H1 (cell line): Measurements from ENCODE around the gene NETO1. TPM values are rescaled to one million over a fixed set of nuclear protein-coding genes. Genes with fewer than 3 reads are reported as not detected.

Experiments
- CTCF ChIA-PET: fragments of 300-600 bp; sonication (Branson Sonifier 250); formaldehyde crosslinking; loops from one replicate; lab custom pipeline; 2021; ENCODE audit not compliant: partially characterized antibody; lab: Charles Lee
- POLR2A ChIA-PET: fragments of 300-600 bp; sonication (Branson Sonifier 250); formaldehyde crosslinking; loops from one replicate; lab custom pipeline; 2021; ENCODE audit warnings: inconsistent platforms; ENCODE audit not compliant: partially characterized antibody; lab: Charles Lee
- DNase-seq, 2 experiments: peaks; one replicate each; pipeline versions ENCODE4 v3.0.0 to v3.0.0-alpha.2; 2010 to 2022; ENCODE audit warnings: low spot score in 2 of 2, low read depth in 1 of 2, mixed read lengths in 1 of 2
- FAIRE-seq: peaks from 2 replicates; lab custom pipeline; 2011; peaks lifted over from hg19 to GRCh38; lab: Jason Lieb, UNC
- H2AFZ ChIP-seq: 2 replicates; pipeline ENCODE4 v1.8.1; 2012; ENCODE audit warnings: low read length, inconsistent platforms
- H2AK5ac ChIP-seq: 2 replicates; pipeline ENCODE4 v1.6.1; 2013; ENCODE audit warnings: low read depth, low read length
- H2BK120ac ChIP-seq: replicated peaks from 2 replicates; pipeline ENCODE3; 2013; ENCODE audit warnings: low read depth, low read length, inconsistent platforms
- H2BK12ac ChIP-seq: 2 replicates; pipeline ENCODE4 v1.6.1; 2013; ENCODE audit warnings: low read depth, low read length
- H2BK15ac ChIP-seq: 2 replicates; pipeline ENCODE4 v1.6.1; 2013; ENCODE audit warnings: low read length
- H2BK20ac ChIP-seq: 2 replicates; pipeline ENCODE4 v1.6.1; 2013; ENCODE audit warnings: low read length
- H2BK5ac ChIP-seq: 2 replicates; pipeline ENCODE4 v1.6.1; 2013; ENCODE audit warnings: low read depth, low read length
- H3K14ac ChIP-seq: 2 replicates; pipeline ENCODE4 v1.6.1; 2013; ENCODE audit warnings: inconsistent platforms; ENCODE audit not compliant: insufficient read length
- H3K18ac ChIP-seq: 2 replicates; pipeline ENCODE4 v1.6.1; 2013; ENCODE audit warnings: low read length; ENCODE audit errors: extremely low read depth
- H3K23ac ChIP-seq: 2 replicates; pipeline ENCODE4 v1.6.1; 2013; ENCODE audit warnings: inconsistent platforms; ENCODE audit not compliant: insufficient read length
- H3K23me2 ChIP-seq: 2 replicates; pipeline ENCODE4 v1.6.1; 2013; ENCODE audit warnings: low read depth, low read length
- H3K27ac ChIP-seq: 2 replicates; pipeline ENCODE4 v1.6.1; 2011; ENCODE audit warnings: low read depth, low read length, inconsistent platforms
- H3K27me3 ChIP-seq, 4 experiments: replicated peaks in 1 of 4; 1 replicate in 1 of 4; 2 replicates in 3 of 4; pipeline versions ENCODE4 v1.6.1 to v1.8.1; 2011 to 2013; ENCODE audit warnings: low read length in 3 of 4, mild to moderate bottlenecking in 3 of 4, inconsistent platforms in 2 of 4, mixed read lengths in 2 of 4, moderate library complexity in 1 of 4; ENCODE audit not compliant: control insufficient read depth in 3 of 4, insufficient read depth in 3 of 4; ENCODE audit errors: extremely low read depth in 1 of 4
- H3K36me3 ChIP-seq, 4 experiments: 2 replicates each; pipeline versions ENCODE4 v1.6.1 to v1.8.1; 2011 to 2013; ENCODE audit warnings: mild to moderate bottlenecking in 4 of 4, low read length in 3 of 4, moderate library complexity in 2 of 4, control low read depth in 1 of 4, inconsistent platforms in 1 of 4; ENCODE audit not compliant: insufficient read depth in 4 of 4, control insufficient read depth in 2 of 4
- H3K4ac ChIP-seq: replicated peaks from 2 replicates; pipeline ENCODE3; 2013; ENCODE audit warnings: low read length, low read depth, mixed read lengths, inconsistent platforms; ENCODE audit not compliant: insufficient read length
- H3K4me1 ChIP-seq, 4 experiments: replicated peaks in 1 of 4; 1 replicate in 1 of 4; 2 replicates in 3 of 4; pipeline versions ENCODE4 v1.6.1 to v1.8.1; 2011 to 2013; ENCODE audit warnings: low read length in 3 of 4, inconsistent platforms in 2 of 4, mixed read lengths in 1 of 4; ENCODE audit not compliant: insufficient read depth in 4 of 4, control insufficient read depth in 3 of 4
- H3K4me2 ChIP-seq, 2 experiments: 2 replicates each; pipeline versions ENCODE4 v1.6.1 to v1.8.1; 2011 to 2013; ENCODE audit warnings: low read depth in 2 of 2, low read length in 2 of 2, control low read depth in 1 of 2, inconsistent platforms in 1 of 2, mild to moderate bottlenecking in 1 of 2; ENCODE audit not compliant: insufficient read depth in 1 of 2
- H3K4me3 ChIP-seq, 4 experiments: fragments of 200-600, 300-600 bp in 1 of 4; sonication (generic), shearing (Covaris generic), sonication (Bioruptor Twin) in 1 of 4; 2 replicates each; pipeline versions ENCODE4 v1.5.1 to v1.8.1; 2011 to 2016; ENCODE audit warnings: low read length in 4 of 4, low read depth in 3 of 4, control low read depth in 2 of 4, inconsistent platforms in 2 of 4, mild to moderate bottlenecking in 2 of 4, mixed read lengths in 1 of 4, moderate library complexity in 1 of 4; ENCODE audit not compliant: insufficient read depth in 2 of 4; ENCODE audit errors: extremely low read depth in 1 of 4
- H3K56ac ChIP-seq: replicated peaks from 2 replicates; pipeline ENCODE3; 2013; ENCODE audit warnings: low read depth, mild to moderate bottlenecking, mixed read lengths, low read length, inconsistent platforms; ENCODE audit not compliant: insufficient read length
- H3K79me1 ChIP-seq: 2 replicates; pipeline ENCODE4 v1.6.1; 2013; ENCODE audit warnings: low read depth, low read length, control low read depth
- H3K79me2 ChIP-seq, 2 experiments: 2 replicates each; pipeline versions ENCODE4 v1.6.1 to v1.8.1; 2012 to 2013; ENCODE audit warnings: low read length in 2 of 2, mild to moderate bottlenecking in 2 of 2, inconsistent platforms in 1 of 2; ENCODE audit not compliant: insufficient read depth in 2 of 2, control insufficient read depth in 1 of 2
- H3K9ac ChIP-seq, 4 experiments: replicated peaks in 1 of 4; 1 replicate in 1 of 4; 2 replicates in 3 of 4; pipeline versions ENCODE4 v1.6.1 to v1.8.1; 2011 to 2013; ENCODE audit warnings: low read depth in 3 of 4, low read length in 3 of 4, control low read depth in 2 of 4, mild to moderate bottlenecking in 2 of 4, moderate library complexity in 2 of 4, inconsistent platforms in 1 of 4; ENCODE audit errors: extremely low read depth in 1 of 4
- H3K9me3 ChIP-seq, 2 experiments: 2 replicates each; pipeline versions ENCODE4 v1.6.1 to v1.8.1; 2012 to 2013; ENCODE audit warnings: mild to moderate bottlenecking in 2 of 2, moderate library complexity in 2 of 2, control low read depth in 1 of 2, inconsistent platforms in 1 of 2, low read depth in 1 of 2, low read length in 1 of 2, mixed read lengths in 1 of 2; ENCODE audit not compliant: insufficient read depth in 2 of 2
- H4K20me1 ChIP-seq, 2 experiments: replicated peaks in 1 of 2; 2 replicates each; pipeline versions ENCODE3 to v1.8.1; 2011 to 2013; ENCODE audit warnings: inconsistent platforms in 2 of 2, low read length in 2 of 2, mild to moderate bottlenecking in 1 of 2; ENCODE audit not compliant: insufficient read depth in 2 of 2, control insufficient read depth in 1 of 2
- H4K5ac ChIP-seq: 2 replicates; pipeline ENCODE4 v1.6.1; 2013; ENCODE audit warnings: low read length, low read depth, mixed read lengths, inconsistent platforms; ENCODE audit not compliant: insufficient read length
- H4K8ac ChIP-seq: 2 replicates; pipeline ENCODE4 v1.8.0; 2013; ENCODE audit warnings: mild to moderate bottlenecking, moderate library complexity, low read length, inconsistent platforms; ENCODE audit not compliant: insufficient read depth; ENCODE audit errors: extremely low read depth
- H4K91ac ChIP-seq: replicated peaks from 2 replicates; pipeline ENCODE3; 2013; ENCODE audit warnings: low read length, mixed read lengths, inconsistent platforms; ENCODE audit not compliant: insufficient read length
- EP300 ChIP-seq, 2 experiments: IDR thresholded peaks; 1 replicate in 1 of 2; 2 replicates in 1 of 2; pipeline ENCODE4 v1.6.1; 2011 to 2012; ENCODE audit warnings: low read depth in 2 of 2, low read length in 2 of 2, mild to moderate bottlenecking in 2 of 2, borderline replicate concordance in 1 of 2, inconsistent platforms in 1 of 2, moderate library complexity in 1 of 2
- FOSL1 ChIP-seq: IDR thresholded peaks from 2 replicates; pipeline ENCODE4 v1.6.1; 2011; ENCODE audit warnings: mild to moderate bottlenecking, low read depth, low read length, moderate library complexity; ENCODE audit not compliant: insufficient read depth
- GTF2F1 ChIP-seq: IDR thresholded peaks from 2 replicates; pipeline ENCODE4 v1.6.1; 2012; ENCODE audit warnings: low read depth, low read length, improper control_type of control experiment, borderline replicate concordance
- POLR2A ChIP-seq, 2 experiments: IDR thresholded peaks; 1 replicate in 1 of 2; 2 replicates in 1 of 2; pipeline ENCODE4 v1.6.1; 2011; ENCODE audit warnings: low read depth in 2 of 2, low read length in 2 of 2, mild to moderate bottlenecking in 2 of 2; ENCODE audit errors: control extremely low read depth in 1 of 2
- RXRA ChIP-seq: IDR thresholded peaks from 2 replicates; pipeline ENCODE4 v1.6.1; 2011; ENCODE audit warnings: low read depth, mild to moderate bottlenecking, low read length, moderate library complexity; ENCODE audit not compliant: insufficient read depth
- SIRT6 ChIP-seq: IDR thresholded peaks from one replicate; pipeline ENCODE4 v1.7.1; 2012; ENCODE audit warnings: low read length, inconsistent platforms
- SP1 ChIP-seq: IDR thresholded peaks from 2 replicates; pipeline ENCODE4 v1.6.1; 2011; ENCODE audit warnings: low read depth, low read length
- SP2 ChIP-seq: IDR thresholded peaks from 2 replicates; pipeline ENCODE4 v1.6.1; 2012; ENCODE audit warnings: mild to moderate bottlenecking, low read length, inconsistent platforms
- TAF1 ChIP-seq: IDR thresholded peaks from 2 replicates; pipeline ENCODE4 v1.6.1; 2011; ENCODE audit warnings: mild to moderate bottlenecking, low read depth, low read length
- TAF7 ChIP-seq: optimal IDR thresholded peaks from 2 replicates; pipeline ENCODE3; 2011; ENCODE audit warnings: low read depth, mild to moderate bottlenecking, inconsistent platforms, low read length, moderate library complexity, borderline replicate concordance
- TCF12 ChIP-seq: IDR thresholded peaks from 2 replicates; pipeline ENCODE4 v1.6.1; 2011; ENCODE audit warnings: low read depth, mild to moderate bottlenecking, low read length
- WGBS, 2 experiments: shearing (Covaris generic) in 1 of 2; methylation state at CpG; one replicate each; pipeline versions ENCODE4 v1.1.6 to v1.1.7; 2013 to 2015; ENCODE audit warnings: low lambda C conversion rate in 2 of 2, mixed read lengths in 2 of 2, inconsistent platforms in 1 of 2, low coverage in 1 of 2, missing lambda C conversion rate in 1 of 2; ENCODE audit not compliant: insufficient replicate concordance in 2 of 2, insufficient coverage in 1 of 2, insufficient read length in 1 of 2; ENCODE audit errors: extremely low coverage in 1 of 2, missing lambda C conversion rate in 1 of 2; 5-methylcytosine and 5-hydroxymethylcytosine counted together
- polyA plus RNA-seq, 7 experiments: library from polyadenylated mRNA; depleted of rRNA in 3 of 7; stranded (reverse) in 5 of 7; unstranded in 2 of 7; fragments of >200 nt in 5 of 7; fragments of 200-250 nt in 2 of 7; gene quantifications; 1 replicate in 5 of 7; 2 replicates in 1 of 7; 4 replicates in 1 of 7; pipeline versions ENCODE4 v1.2.1 to v1.2.3, GENCODE V29; 2011 to 2013; ENCODE audit warnings: missing spikeins in 2 of 7, mixed read lengths in 2 of 7
- total RNA-seq: library from RNA; stranded (reverse); fragmentation: NEBNext Ultra II Directional; extraction: Animal tissue kit (Norgen Biotek cat#: 25700); gene quantifications from 2 replicates; pipeline ENCODE4 v1.2.1, GENCODE V29; 2021

Gene NETO1
- total and polyA plus RNA-seq, 2 of the 8 experiments (the other 6 are each of a cell fraction or from before 2014, with no cell fraction given) = 3.0 to 19.3 TPM

DNA sequence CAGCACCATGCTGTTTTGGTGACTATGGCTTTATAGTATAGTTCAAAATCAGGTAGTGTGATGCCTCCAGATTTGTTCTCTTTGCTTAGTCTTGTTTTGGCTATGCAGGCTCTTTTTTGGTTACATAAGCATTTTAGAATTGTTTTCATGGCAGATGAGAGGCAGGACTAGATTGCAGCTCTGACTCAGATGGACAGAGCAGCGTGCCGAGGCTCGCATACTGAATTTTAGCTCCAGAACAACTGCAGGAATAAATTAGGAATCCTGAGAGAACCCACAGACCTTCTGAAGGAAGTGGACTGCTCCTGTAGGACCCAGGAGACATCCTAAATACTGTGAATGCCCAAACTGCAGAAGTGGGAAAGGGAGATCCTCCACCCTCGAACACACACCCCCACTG lies 141.6 kb downstream of the NETO1 start:
- TF ChIP-seq POLR2A (IDR thresholded peaks at IDR 0.05; ENCODE audit: control extremely low read depth in 1 of 2, low read depth in 2 of 2, low read length in 2 of 2) = no peak
- no peak for TF ChIP-seq EP300 (IDR thresholded peaks at IDR 0.05; ENCODE audit: borderline replicate concordance in 1 of 2, low read depth in 2 of 2, low read length in 2 of 2)
- TF ChIP-seq SP1 = no peak
- no peak for TF ChIP-seq TAF1
- TF ChIP-seq TAF7 = no peak
- no peak for TF ChIP-seq FOSL1
- TF ChIP-seq SP2 = no peak
- no peak for TF ChIP-seq RXRA
- no peak for TF ChIP-seq TCF12
- TF ChIP-seq SIRT6 = no peak
- no peak for TF ChIP-seq GTF2F1
- no peak overlapping the region for H2BK20ac ChIP-seq
- H2BK120ac ChIP-seq = no peak overlapping the region
- no peaks in the 10 kb centered on the region for H3K23me2 ChIP-seq
- POLR2A ChIA-PET = no interaction called here
- no peaks in the 10 kb centered on the region for H3K36me3 ChIP-seq
- no peak overlapping the region for H2AK5ac ChIP-seq
- WGBS, 2 experiments = 98% methylated on average over 4 of the region's 4 CpGs; no CpG with 5 or more reads in 1 of the 2 experiments
- no peak overlapping the region for H4K91ac ChIP-seq
- CTCF ChIA-PET = no interaction called here
- H3K9ac ChIP-seq = no peak overlapping the region
- no peaks in the 10 kb centered on the region for H4K20me1 ChIP-seq
- H3K23ac ChIP-seq = no peak overlapping the region
- H3K9me3 ChIP-seq = no peaks in the 10 kb centered on the region
- H4K5ac ChIP-seq = no peak overlapping the region
- H3K18ac ChIP-seq = no peak overlapping the region
- no peak overlapping the region for H3K4me2 ChIP-seq
- H3K27me3 ChIP-seq = no peaks in the 10 kb centered on the region
- H3K14ac ChIP-seq = no peak overlapping the region
- no peak overlapping the region for H3K4me3 ChIP-seq
- DNase-seq (no peak), FAIRE-seq (no peak)
- no peak overlapping the region for H2AFZ ChIP-seq
- no peak overlapping the region for H3K56ac ChIP-seq
- H2BK15ac ChIP-seq = no peak overlapping the region
- H3K79me2 ChIP-seq = no peaks in the 10 kb centered on the region
- H2BK12ac ChIP-seq = no peak overlapping the region
- no peak overlapping the region for H3K4ac ChIP-seq
- H2BK5ac ChIP-seq = no peak overlapping the region
- H4K8ac ChIP-seq = no peak overlapping the region
- no peak overlapping the region for H3K27ac ChIP-seq
- no peaks in the 10 kb centered on the region for H3K79me1 ChIP-seq
- H3K4me1 ChIP-seq = no peaks in the 10 kb centered on the region
